T-cell (primary cell): ENCODE results near the gene LYL1. TPM values are rescaled to one million over a fixed set of nuclear protein-coding genes. Genes with fewer than 3 reads are reported as not detected.

Experiments used
- ATAC-seq, 4 experiments: fragments of 200-7000 bp in 3 of 4; fragments of 150-1000 bp in 1 of 4; cut with Tn5 transposase; replicated peaks in 1 of 4; 1 replicate in 3 of 4; 2 replicates in 1 of 4; pipeline ENCODE4 v1.10.0; 2021; ENCODE audit warnings: moderate library complexity in 3 of 4, mild to moderate bottlenecking in 2 of 4, moderate number of reproducible peaks in 1 of 4
- CTCF ChIA-PET, 2 donors: fragments of 300-600 bp; sonication (Branson Sonifier 250); formaldehyde crosslinking; loops; one replicate each; lab custom pipeline; 2022; ENCODE audit warnings: antibody characterized with exemption in 2 of 2; lab: Charles Lee
- POLR2A ChIA-PET, 2 donors: fragments of 300-600 bp; sonication (Branson Sonifier 250); formaldehyde crosslinking; loops; one replicate each; lab custom pipeline; 2022; ENCODE audit warnings: antibody characterized with exemption in 2 of 2; lab: Charles Lee
- DNase-seq, 35 experiments: peaks; one replicate each; pipeline versions ENCODE4 v3.0.0 to v3.0.0-alpha.2; 2013 to 2023
- H3K27ac ChIP-seq: one replicate; pipeline ENCODE4 v1.5.1; 2013; ENCODE audit warnings: low read length
- H3K27me3 ChIP-seq, 2 experiments: replicated peaks in 1 of 2; 1 replicate in 1 of 2; 2 replicates in 1 of 2; pipeline versions ENCODE4 v1.6.1 to v1.7.0; 2013; ENCODE audit warnings: low read length in 1 of 2, mixed read lengths in 1 of 2; ENCODE audit not compliant: control insufficient read depth in 2 of 2, insufficient read depth in 2 of 2; ENCODE audit errors: extremely low read depth in 1 of 2
- H3K36me3 ChIP-seq, 2 donors: 1 replicate in 1 of 2; 2 replicates in 1 of 2; pipeline versions ENCODE4 v1.6.1 to v1.7.0; 2013; ENCODE audit warnings: low read length in 1 of 2; ENCODE audit not compliant: control insufficient read depth in 2 of 2, insufficient read depth in 1 of 2; ENCODE audit errors: extremely low read depth in 1 of 2
- H3K4me1 ChIP-seq, 2 experiments: 1 replicate in 1 of 2; 2 replicates in 1 of 2; pipeline versions ENCODE4 v1.6.1 to v1.7.0; 2013; ENCODE audit warnings: low read length in 2 of 2, mixed read lengths in 1 of 2; ENCODE audit not compliant: insufficient read depth in 2 of 2, control insufficient read depth in 1 of 2; ENCODE audit errors: extremely low read depth in 1 of 2
- H3K4me3 ChIP-seq, 2 donors: 1 replicate in 1 of 2; 2 replicates in 1 of 2; pipeline versions ENCODE4 v1.5.1 to v1.7.0; 2013; ENCODE audit warnings: mild to moderate bottlenecking in 2 of 2, low read length in 1 of 2, moderate library complexity in 1 of 2; ENCODE audit not compliant: control insufficient read depth in 1 of 2; ENCODE audit errors: extremely low read depth in 1 of 2
- H3K9me3 ChIP-seq: 2 replicates; pipeline ENCODE4 v1.7.0; 2013
- H3K27ac Mint-ChIP-seq, 2 donors: one replicate each; pipeline ENCODE4 v1.8.0; 2020 to 2021; ENCODE audit warnings: mild to moderate bottlenecking in 2 of 2, mixed read lengths in 2 of 2
- H3K27me3 Mint-ChIP-seq, 2 donors: one replicate each; pipeline ENCODE4 v1.8.0; 2021 to 2022; ENCODE audit warnings: mixed read lengths in 2 of 2
- H3K36me3 Mint-ChIP-seq: one replicate; pipeline ENCODE4 v1.8.0; 2021; ENCODE audit warnings: mixed read lengths
- H3K4me1 Mint-ChIP-seq, 3 donors: one replicate each; pipeline ENCODE4 v1.8.0; 2020 to 2022; ENCODE audit warnings: mixed read lengths in 3 of 3, mild to moderate bottlenecking in 1 of 3
- H3K4me3 Mint-ChIP-seq, 3 donors: one replicate each; pipeline ENCODE4 v1.8.0; 2020 to 2022; ENCODE audit warnings: mild to moderate bottlenecking in 3 of 3, mixed read lengths in 3 of 3, moderate library complexity in 3 of 3
- H3K9me3 Mint-ChIP-seq, 3 donors: one replicate each; pipeline ENCODE4 v1.8.0; 2020 to 2022; ENCODE audit warnings: mixed read lengths in 3 of 3
- WGBS: methylation state at CpG from one replicate; pipeline ENCODE4 v1.1.5; 2013; ENCODE audit warnings: missing lambda C conversion rate; ENCODE audit not compliant: insufficient coverage; 5-methylcytosine and 5-hydroxymethylcytosine counted together
- total RNA-seq, 35 experiments: library from RNA in 6 of 35; stranded (reverse) in 6 of 35; fragments of 120-200 nt in 1 of 35; gene quantifications; one replicate each; pipeline versions ENCODE4 v1.2.1 to v1.2.4 and lab custom pipeline; 2013 to 2026

LYL1 gene
- total RNA-seq, 5 donors from 2014 or later (not counting 1 experiment from before 2014, with no cell fraction given) = 3.4 to 20.6 (median 15.4) TPM

- ChIA-PET POLR2A (no interaction called here), CTCF (no interaction called here)
- no peak overlapping the region for H3K4me3 Mint-ChIP-seq
- no peak for ATAC-seq
- no peaks in the 10 kb centered on the region for H3K9me3 Mint-ChIP-seq
- H3K36me3 ChIP-seq = no peaks in the 10 kb centered on the region
- H3K36me3 Mint-ChIP-seq = no peaks in the 10 kb centered on the region
- H3K27ac Mint-ChIP-seq = no peak overlapping the region
- H3K9me3 ChIP-seq = no peaks in the 10 kb centered on the region
- WGBS = 92% methylated on average over 7 of the region's 14 CpGs
- DNase-seq = no peak
- no peak overlapping the region for H3K27ac ChIP-seq
- peaks cover 5 to 12% of the 10 kb centered on the region in 2 donors for H3K27me3 Mint-ChIP-seq
- peaks cover 0 to 42% of the 10 kb centered on the region in 2 experiments for H3K27me3 ChIP-seq
- peaks cover 16 to 36% of the 10 kb centered on the region in 2 experiments for H3K4me1 ChIP-seq
- no peak overlapping the region for H3K4me3 ChIP-seq
- H3K4me1 Mint-ChIP-seq = peaks cover 17 to 23% (median 22%) of the 10 kb centered on the region in 3 donors
Measured at GRCh38 chr19:13092606-13093235, 9.9 kb downstream of the LYL1 start.

GRCh38 chr19:13092158-13092543, 10.5 kb downstream of the LYL1 start:
- 100% methylated on average over 2 of the region's 2 CpGs for WGBS
- Histone ChIP-seq H3K4me3 (no peak overlapping the region), H3K27ac (no peak overlapping the region), H3K36me3 (no peaks in the 10 kb centered on the region), H3K9me3 (no peaks in the 10 kb centered on the region), H3K27me3 (peaks cover 0 to 38% of the 10 kb centered on the region in 2 experiments), H3K4me1 (peaks cover 14 to 30% of the 10 kb centered on the region in 2 experiments)
- Mint-ChIP-seq H3K27ac (no peak overlapping the region), H3K4me3 (no peak overlapping the region), H3K9me3 (no peaks in the 10 kb centered on the region), H3K4me1 (peaks cover 14 to 21% (median 20%) of the 10 kb centered on the region in 3 donors), H3K27me3 (peaks cover 5 to 12% of the 10 kb centered on the region in 2 donors), H3K36me3 (no peaks in the 10 kb centered on the region)
- ATAC-seq = no peak
- POLR2A ChIA-PET = no interaction called here
- no peak for DNase-seq
- CTCF ChIA-PET = no interaction called here

- POLR2A ChIA-PET = no interaction called here
- WGBS = 82% methylated on average over 16 of the region's 25 CpGs
- Histone ChIP-seq H3K27ac (no peak overlapping the region), H3K9me3 (no peaks in the 10 kb centered on the region), H3K4me1 (peaks cover 10 to 24% of the 10 kb centered on the region in 2 experiments), H3K4me3 (no peak overlapping the region), H3K27me3 (peaks cover 0 to 37% of the 10 kb centered on the region in 2 experiments), H3K36me3 (no peaks in the 10 kb centered on the region)
- DNase-seq (no peak), ATAC-seq (no peak)
- peaks cover 5 to 9% of the 10 kb centered on the region in 2 donors for H3K27me3 Mint-ChIP-seq
- no peaks in the 10 kb centered on the region for H3K9me3 Mint-ChIP-seq
- no peak overlapping the region for H3K27ac Mint-ChIP-seq
- CTCF ChIA-PET = interaction anchor here (0.6 to 0.7 kb wide), 4 partner anchors 272 to 541 kb away, joined by 3 to 6 read pairs (median 4); partner anchors contain the start of gene ZNF564 (in 1 of the 2)
- H3K36me3 Mint-ChIP-seq = no peaks in the 10 kb centered on the region
- peaks cover 10 to 17% (median 16%) of the 10 kb centered on the region in 3 donors for H3K4me1 Mint-ChIP-seq
- H3K4me3 Mint-ChIP-seq = no peak overlapping the region
Measured at GRCh38 chr19:13091400-13092157, 11.1 kb downstream of the LYL1 start.

- Mint-ChIP-seq H3K27me3 (peaks cover 0 to 4% of the 10 kb centered on the region in 2 donors), H3K9me3 (no peaks in the 10 kb centered on the region), H3K36me3 (no peaks in the 10 kb centered on the region), H3K4me3 (no peak overlapping the region), H3K27ac (peak overlapping the region in 1 of 2 donors; percentile 11), H3K4me1 (peaks cover 4 to 10% (median 9%) of the 10 kb centered on the region in 3 donors)
- 84% methylated on average over 2 of the region's 10 CpGs for WGBS
- H3K27me3 ChIP-seq = peaks cover 0 to 28% of the 10 kb centered on the region in 2 experiments
- ChIA-PET POLR2A (no interaction called here), CTCF (no interaction called here)
- no peaks in the 10 kb centered on the region for H3K9me3 ChIP-seq
- H3K4me3 ChIP-seq = no peak overlapping the region
- no peaks in the 10 kb centered on the region for H3K36me3 ChIP-seq
- ATAC-seq (no peak), DNase-seq (no peak)
- peaks cover 4 to 15% of the 10 kb centered on the region in 2 experiments for H3K4me1 ChIP-seq
- no peak overlapping the region for H3K27ac ChIP-seq
Measured at GRCh38 chr19:13090511-13091231, 12.0 kb downstream of the LYL1 start.

GRCh38 chr19:13089857-13090507, 12.7 kb downstream of the LYL1 start:
- Mint-ChIP-seq H3K36me3 (no peaks in the 10 kb centered on the region), H3K4me1 (peaks cover 4 to 10% (median 9%) of the 10 kb centered on the region in 3 donors), H3K27me3 (peaks cover 0 to 4% of the 10 kb centered on the region in 2 donors), H3K4me3 (no peak overlapping the region), H3K27ac (no peak overlapping the region), H3K9me3 (no peaks in the 10 kb centered on the region)
- CTCF ChIA-PET = no interaction called here
- Histone ChIP-seq H3K9me3 (no peaks in the 10 kb centered on the region), H3K36me3 (no peaks in the 10 kb centered on the region), H3K4me3 (no peak overlapping the region), H3K4me1 (peaks cover 2 to 8% of the 10 kb centered on the region in 2 experiments), H3K27me3 (peaks cover 0 to 26% of the 10 kb centered on the region in 2 experiments), H3K27ac (no peak overlapping the region)
- no peak for DNase-seq
- ATAC-seq = no peak
- POLR2A ChIA-PET = no interaction called here
- 70% methylated on average over 3 of the region's 12 CpGs for WGBS
